HepG2 (cell line): ENCODE measurements around the gene ZNF660. TPM values are rescaled to one million over a fixed set of nuclear protein-coding genes. Genes with fewer than 3 reads are reported as not detected.

Experiments
- ATF2 ChIP-seq: sonication (generic); formaldehyde crosslinking; IDR thresholded peaks from 2 replicates; pipeline ENCODE4 v1.4.0; 2020; ENCODE audit warnings: missing genetic modification reagents
- CREB1 ChIP-seq, 2 experiments: fragments of 450-650 bp in 1 of 2; IDR thresholded peaks; 2 replicates each; pipeline ENCODE4 v1.6.1; 2016 to 2017; ENCODE audit warnings: control low read depth in 1 of 2, mild to moderate bottlenecking in 1 of 2, missing compliant biosample characterization in 1 of 2, missing genetic modification characterization in 1 of 2
- ELF3 ChIP-seq: IDR thresholded peaks from 2 replicates; pipeline ENCODE4 v1.6.1; 2016; ENCODE audit warnings: missing genetic modification reagents, missing compliant biosample characterization
- ERF ChIP-seq: IDR thresholded peaks from 2 replicates; pipeline ENCODE4 v1.6.1; 2018; ENCODE audit warnings: missing biosample characterization, missing genetic modification reagents
- HNF1A ChIP-seq, 2 experiments: sonication (generic) in 1 of 2; formaldehyde crosslinking in 1 of 2; IDR thresholded peaks; 2 replicates each; pipeline versions ENCODE4 v1.4.0 to v1.6.1; 2016 to 2020; ENCODE audit warnings: borderline replicate concordance in 1 of 2, low read depth in 1 of 2, mild to moderate bottlenecking in 1 of 2, missing genetic modification reagents in 1 of 2
- HOMEZ ChIP-seq: IDR thresholded peaks from 2 replicates; pipeline ENCODE4 v1.6.1; 2016; ENCODE audit warnings: low read depth
- IKZF5 ChIP-seq: IDR thresholded peaks from 2 replicates; pipeline ENCODE4 v1.6.1; 2018; ENCODE audit warnings: missing genetic modification reagents, mild to moderate bottlenecking, missing compliant biosample characterization
- NONO ChIP-seq, 2 experiments: fragments of 450-650 bp in 1 of 2; sonication (generic) in 1 of 2; formaldehyde crosslinking in 1 of 2; IDR thresholded peaks in 1 of 2; conservative IDR thresholded peaks in 1 of 2; 2 replicates each; pipeline versions ENCODE4 v1.6.1 to v1.8.0; 2017 to 2022; ENCODE audit warnings: mild to moderate bottlenecking in 1 of 2, missing genetic modification reagents in 1 of 2, moderate library complexity in 1 of 2
- RFX1 ChIP-seq: fragments of 450-650 bp; IDR thresholded peaks from 2 replicates; pipeline ENCODE4 v1.6.1; 2017
- SALL1 ChIP-seq: sonication (generic); formaldehyde crosslinking; IDR thresholded peaks from 2 replicates; pipeline ENCODE4 v1.8.0; 2022; ENCODE audit warnings: mild to moderate bottlenecking, missing genetic modification reagents
- SPEN ChIP-seq: sonication (generic); formaldehyde crosslinking; IDR thresholded peaks from 2 replicates; pipeline ENCODE4 v1.5.1; 2020; ENCODE audit warnings: low read depth, mild to moderate bottlenecking, missing genetic modification reagents
- ZMYM4 ChIP-seq: sonication (generic); formaldehyde crosslinking; IDR thresholded peaks from 2 replicates; pipeline ENCODE4 v1.8.1; 2023; ENCODE audit warnings: mild to moderate bottlenecking, missing genetic modification reagents
- ZNF121 ChIP-seq: sonication (generic); formaldehyde crosslinking; IDR thresholded peaks from 2 replicates; pipeline ENCODE4 v1.5.0; 2020; ENCODE audit warnings: mild to moderate bottlenecking, missing genetic modification reagents
- ZNF574 ChIP-seq: sonication (generic); formaldehyde crosslinking; IDR thresholded peaks from 2 replicates; pipeline ENCODE4 v1.4.0; 2020; ENCODE audit warnings: missing genetic modification reagents
- ZNF782 ChIP-seq: sonication (generic); formaldehyde crosslinking; IDR thresholded peaks from 2 replicates; pipeline ENCODE4 v1.4.0; 2020; ENCODE audit warnings: missing genetic modification reagents, mild to moderate bottlenecking, borderline replicate concordance
- ZSCAN21 ChIP-seq: sonication (generic); formaldehyde crosslinking; IDR thresholded peaks from 2 replicates; pipeline ENCODE4 v1.8.0; 2022; ENCODE audit warnings: mild to moderate bottlenecking, missing genetic modification reagents, moderate library complexity, borderline replicate concordance
- polyA plus RNA-seq, 8 experiments: library from polyadenylated mRNA; depleted of rRNA in 3 of 8; stranded (reverse) in 7 of 8; unstranded in 1 of 8; fragments of >200 nt; fragmentation: Illumina TruSeq in 4 of 8; extraction: Trizol in 4 of 8; gene quantifications; 2 replicates each; pipeline versions ENCODE4 v1.2.1 to v1.2.3, GENCODE V29; 2011 to 2016; ENCODE audit warnings: low read depth in 4 of 8, missing spikeins in 1 of 8, mixed read lengths in 1 of 8; ENCODE audit not compliant: insufficient read depth in 1 of 8
- total RNA-seq, 5 experiments: library from RNA; depleted of rRNA; stranded (reverse); fragments of >200 nt; fragmentation: Illumina TruSeq; extraction: Trizol; gene quantifications; 2 replicates each; pipeline ENCODE4 v1.2.3, GENCODE V29; 2016; ENCODE audit warnings: low read depth in 1 of 5

ZNF660 gene
- total and polyA plus RNA-seq, 2 of the 13 experiments (the other 11 are each of a cell fraction or from before 2014, with no cell fraction given): 0.91 to 3.3 TPM

GRCh38 chr3:44624749-44625480 is 40.2 kb downstream of the ZNF660 start, which contains the start of gene ZNF197 (continued):
- TF ChIP-seq NONO (IDR thresholded peaks at IDR 0.05) (no peak), NONO (CRISPR knock-in tag; conservative IDR thresholded peaks at IDR 0.05) (0 out of 2 replicates have a peak, but pooled peaks have one; percentile 32), SALL1 (CRISPR knock-in tag) (peak; percentile 33; the same call in 1 of the 2 replicates), RFX1 (no peak), ZNF782 (0 out of 2 replicates have a peak, but pooled peaks have one; percentile 22), ZSCAN21 (CRISPR knock-in tag) (0 out of 2 replicates have a peak, but pooled peaks have one; percentile 31), ZNF121 (CRISPR knock-in tag) (no peak), IKZF5 (CRISPR knock-in tag) (0 out of 2 replicates have a peak, but pooled peaks have one; percentile 16), HOMEZ (peak; percentile 22; the same call in 1 of the 2 replicates), ELF3 (peak; percentile 26; the same call in 1 of the 2 replicates), SPEN (CRISPR knock-in tag) (peak; percentile 27; the same call in 1 of the 2 replicates), CREB1 (IDR thresholded peaks at IDR 0.05) (no peak), CREB1 (CRISPR knock-in tag; IDR thresholded peaks at IDR 0.05) (peak; percentile 36; the same call in 1 of the 2 replicates), ATF2 (no peak), ZNF574 (peak; percentile 99), ERF (CRISPR knock-in tag) (0 out of 2 replicates have a peak, but pooled peaks have one; percentile 19), HNF1A (IDR thresholded peaks at IDR 0.05; ENCODE audit: low read depth) (no peak), HNF1A (CRISPR knock-in tag; IDR thresholded peaks at IDR 0.05; ENCODE audit: borderline replicate concordance) (no peak), ZMYM4 (peak; percentile 84)
